SHP77 treated with DMSO at 0.1 percent for 48 hours (cell line): ENCODE measurements around the gene TAS2R39.
"Not testable (repeated sequence)": the region's sequence is repeated elsewhere in the genome, so short reads cannot be mapped to it uniquely, and the experiment has no call there.

ENCODE experiments used
- DNase-seq: peaks from one replicate; lab custom pipeline; 2025; lab: John Stamatoyannopoulos, UW

The TAS2R39 gene

GRCh38 chr7:143183024-143183423 lies at the start of gene TAS2R39:
Gene TAS2R39, plus strand, starts transcription at chr7:143183419. Its CDS starts 0 bp downstream, at chr7:143183419.
- no peak for DNase-seq

- DNase-seq, result no peak
Observed at GRCh38 chr7:143147070-143147469, 36.1 kb upstream of the TAS2R39 start.

GRCh38 chr7:143148050-143148449 lies 35.2 kb upstream of the TAS2R39 start:
- no peak for DNase-seq

GRCh38 chr7:143148651-143149050 lies 34.6 kb upstream of the TAS2R39 start:
- no peak for DNase-seq

- not testable (repeated sequence) for DNase-seq
Observed at GRCh38 chr7:143150696-143151095, 32.5 kb upstream of the TAS2R39 start.

- DNase-seq, result not testable (repeated sequence)
Observed at GRCh38 chr7:143158617-143159016, 24.6 kb upstream of the TAS2R39 start.

GRCh38 chr7:143171697-143172096 lies 11.5 kb upstream of the TAS2R39 start:
- no peak for DNase-seq

- DNase-seq, result peak; percentile 55
Observed at GRCh38 chr7:143172354-143172753, 10.9 kb upstream of the TAS2R39 start.

GRCh38 chr7:143176128-143176527 lies 7.1 kb upstream of the TAS2R39 start:
- DNase-seq, result no peak

- DNase-seq, result no peak
Observed at GRCh38 chr7:143177374-143178119, 5.7 kb upstream of the TAS2R39 start.

GRCh38 chr7:143180771-143181170 lies 2.4 kb upstream of the TAS2R39 start:
- not testable (repeated sequence) for DNase-seq

GRCh38 chr7:143181349-143181748 lies 1.9 kb upstream of the TAS2R39 start:
- no peak for DNase-seq

- DNase-seq, result no peak
Observed at GRCh38 chr7:143185551-143185950, 2.3 kb downstream of the TAS2R39 start.

GRCh38 chr7:143188994-143189393 lies 5.8 kb downstream of the TAS2R39 start:
- no peak for DNase-seq

GRCh38 chr7:143193880-143194279 lies 10.7 kb downstream of the TAS2R39 start:
- no peak for DNase-seq

- DNase-seq, result no peak
Observed at GRCh38 chr7:143199040-143199439, 15.8 kb downstream of the TAS2R39 start.

- DNase-seq, result no peak
Observed at GRCh38 chr7:143202161-143202560, 18.9 kb downstream of the TAS2R39 start.

- no peak for DNase-seq
Observed at GRCh38 chr7:143203386-143203785, 20.2 kb downstream of the TAS2R39 start.

- DNase-seq, result no peak
Observed at GRCh38 chr7:143205560-143206293, 22.5 kb downstream of the TAS2R39 start.

- DNase-seq, result no peak
Observed at GRCh38 chr7:143210541-143210940, 27.3 kb downstream of the TAS2R39 start.

GRCh38 chr7:143213478-143213877 lies 30.3 kb downstream of the TAS2R39 start:
- DNase-seq, result not testable (repeated sequence)

GRCh38 chr7:143214789-143215679 lies 31.8 kb downstream of the TAS2R39 start:
- DNase-seq, result peak; percentile 62
